GM15510 (cell line): ENCODE data around the gene CNST.
A peak's percentile ranks its signal among the peaks of the same experiment; 100 is the strongest.

Source experiments
- POLR2A ChIP-seq: IDR thresholded peaks from 3 replicates; pipeline ENCODE4 v1.6.1; 2011; ENCODE audit warnings: borderline replicate concordance; ENCODE audit not compliant: insufficient read length; ENCODE audit errors: extremely low read depth

The CNST gene

GRCh38 chr1:246566128-246566812 lies at the start of gene CNST, which contains the start of gene TFB2M:
CNST (plus strand) TSS chr1:246566456; CDS start chr1:246591563, 25,107 bp downstream.
TFB2M (minus strand) TSS chr1:246566261; CDS start chr1:246566138, 123 bp downstream.
- peak; percentile 86 for TF ChIP-seq POLR2A

- TF ChIP-seq POLR2A = no peak
These were observed 48.9 kb upstream of the CNST start for GRCh38 chr1:246517391-246517790.

GRCh38 chr1:246518456-246519205 lies 47.6 kb upstream of the CNST start:
- no peak for TF ChIP-seq POLR2A

- no peak for TF ChIP-seq POLR2A
These were observed 46.7 kb upstream of the CNST start for GRCh38 chr1:246519514-246519913.

- no peak for TF ChIP-seq POLR2A
These were observed 39.9 kb upstream of the CNST start for GRCh38 chr1:246526380-246526779.

GRCh38 chr1:246526915-246527314 lies 39.3 kb upstream of the CNST start:
- TF ChIP-seq POLR2A = no peak

GRCh38 chr1:246527402-246528088 lies 38.7 kb upstream of the CNST start:
- TF ChIP-seq POLR2A = no peak

GRCh38 chr1:246528933-246529731 lies 37.1 kb upstream of the CNST start:
- no peak for TF ChIP-seq POLR2A

- TF ChIP-seq POLR2A = no peak
These were observed 35.8 kb upstream of the CNST start for GRCh38 chr1:246530482-246530881.

GRCh38 chr1:246532519-246532918 lies 33.7 kb upstream of the CNST start:
- no peak for TF ChIP-seq POLR2A

GRCh38 chr1:246533371-246533905 lies 32.8 kb upstream of the CNST start:
- no peak for TF ChIP-seq POLR2A

GRCh38 chr1:246534114-246534513 lies 32.1 kb upstream of the CNST start:
- no peak for TF ChIP-seq POLR2A

- TF ChIP-seq POLR2A = no peak
These were observed 28.8 kb upstream of the CNST start for GRCh38 chr1:246537441-246537840.

GRCh38 chr1:246537887-246538286 lies 28.4 kb upstream of the CNST start:
- no peak for TF ChIP-seq POLR2A
